HepG2 (cell line): ENCODE results near the gene RINL. TPM values are rescaled to one million over a fixed set of nuclear protein-coding genes. Genes with fewer than 3 reads are reported as not detected.
A peak's percentile ranks its signal among the peaks of the same experiment; 100 is the strongest.

ENCODE experiments used
- HES4 ChIP-seq: sonication (generic); formaldehyde crosslinking; IDR thresholded peaks from 2 replicates; pipeline ENCODE4 v1.9.0; 2021; ENCODE audit warnings: mild to moderate bottlenecking, missing genetic modification reagents, borderline replicate concordance
- RBM22 ChIP-seq: fragments of 200-400 bp; formaldehyde crosslinking; optimal IDR thresholded peaks from 2 replicates; pipeline ENCODE3; 2017; ENCODE audit warnings: mild to moderate bottlenecking, low read length, moderate library complexity
- RCOR2 ChIP-seq: IDR thresholded peaks from 2 replicates; pipeline ENCODE4 v1.6.1; 2016; ENCODE audit warnings: missing biosample characterization, missing genetic modification reagents
- SAP130 ChIP-seq: IDR thresholded peaks from 2 replicates; pipeline ENCODE4 v1.6.1; 2016; ENCODE audit warnings: low read depth
- TBP ChIP-seq: sonication (generic); formaldehyde crosslinking; IDR thresholded peaks from 2 replicates; pipeline ENCODE4 v1.5.0; 2020; ENCODE audit warnings: missing genetic modification reagents
- ZBTB7A ChIP-seq: sonication (generic); formaldehyde crosslinking; IDR thresholded peaks from 2 replicates; pipeline ENCODE4 v1.8.0; 2022; ENCODE audit warnings: mild to moderate bottlenecking, missing genetic modification reagents
- ZMYM2 ChIP-seq: sonication (generic); formaldehyde crosslinking; IDR thresholded peaks from 2 replicates; pipeline ENCODE4 v1.8.0; 2022; ENCODE audit warnings: mild to moderate bottlenecking, missing genetic modification reagents
- ZNF549 ChIP-seq: sonication (generic); formaldehyde crosslinking; IDR thresholded peaks from 2 replicates; pipeline ENCODE4 v1.5.0; 2020; ENCODE audit warnings: missing genetic modification reagents
- ZNF781 ChIP-seq: sonication (generic); formaldehyde crosslinking; IDR thresholded peaks from 2 replicates; pipeline ENCODE4 v1.5.1; 2020; ENCODE audit warnings: borderline replicate concordance, mild to moderate bottlenecking, missing genetic modification reagents; ENCODE audit errors: not compliant biosample characterization
- polyA plus RNA-seq, 8 experiments: library from polyadenylated mRNA; depleted of rRNA in 3 of 8; stranded (reverse) in 7 of 8; unstranded in 1 of 8; fragments of >200 nt; fragmentation: Illumina TruSeq in 4 of 8; extraction: Trizol in 4 of 8; gene quantifications; 2 replicates each; pipeline versions ENCODE4 v1.2.1 to v1.2.3, GENCODE V29; 2011 to 2016; ENCODE audit warnings: low read depth in 4 of 8, missing spikeins in 1 of 8, mixed read lengths in 1 of 8; ENCODE audit not compliant: insufficient read depth in 1 of 8
- total RNA-seq, 5 experiments: library from RNA; depleted of rRNA; stranded (reverse); fragments of >200 nt; fragmentation: Illumina TruSeq; extraction: Trizol; gene quantifications; 2 replicates each; pipeline ENCODE4 v1.2.3, GENCODE V29; 2016; ENCODE audit warnings: low read depth in 1 of 5
- TF ChIP-seq, protein P1 (sequence below): sonication (generic); formaldehyde crosslinking; IDR thresholded peaks from 2 replicates; pipeline ENCODE4 v1.4.0; 2020; ENCODE audit warnings: mild to moderate bottlenecking, missing genetic modification reagents
- TF ChIP-seq, protein P2 (sequence below): sonication (generic); formaldehyde crosslinking; IDR thresholded peaks from 2 replicates; pipeline ENCODE4 v1.5.0; 2020; ENCODE audit warnings: mild to moderate bottlenecking, missing genetic modification reagents, borderline replicate concordance
- TF ChIP-seq, protein P3 (sequence below): sonication (generic); formaldehyde crosslinking; IDR thresholded peaks from 2 replicates; pipeline ENCODE4 v1.8.1; 2023; ENCODE audit warnings: missing genetic modification reagents, inconsistent platforms, borderline replicate concordance
- TF ChIP-seq, protein P4 (sequence below): IDR thresholded peaks from 2 replicates; pipeline ENCODE4 v1.6.1; 2016; ENCODE audit warnings: low read depth
- TF ChIP-seq, protein P5 (sequence below): sonication (generic); formaldehyde crosslinking; IDR thresholded peaks from 2 replicates; pipeline ENCODE4 v1.9.0; 2022; ENCODE audit warnings: low read depth, missing genetic modification reagents

Gene RINL
- total and polyA plus RNA-seq, 2 of the 13 experiments (the other 11 are each of a cell fraction or from before 2014, with no cell fraction given), result 11.4 to 18.0 TPM

DNA sequence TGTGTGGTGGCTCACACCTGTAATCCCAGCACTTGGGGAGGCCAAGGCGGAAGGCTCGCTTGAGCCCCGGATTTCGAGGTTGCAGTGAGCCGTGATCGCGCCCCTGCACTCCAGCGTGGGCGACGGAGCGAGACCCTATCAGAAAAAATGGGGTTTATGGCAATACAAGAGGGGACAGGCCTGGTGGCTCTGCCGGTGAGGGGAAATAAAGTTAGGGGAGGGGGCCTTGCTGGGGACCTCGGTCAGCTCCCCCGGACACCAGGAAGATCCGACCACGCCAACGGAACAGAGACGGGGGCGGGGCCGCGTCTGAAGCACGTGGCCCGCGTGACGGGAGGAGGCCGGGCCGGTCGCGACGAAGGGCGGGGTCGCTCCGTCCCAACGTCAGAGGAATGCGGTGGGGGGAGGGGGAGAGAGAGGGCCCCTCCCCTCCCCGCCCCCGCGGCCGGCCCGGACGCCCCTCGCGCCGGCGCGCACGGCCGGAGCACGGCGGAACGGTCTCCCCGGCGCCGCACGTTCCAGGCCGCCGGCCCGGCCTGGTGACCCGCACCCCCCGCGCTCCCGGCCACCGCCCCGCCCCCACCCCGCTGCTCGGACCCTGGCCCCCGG lies 26.3 kb downstream of the RINL start (continued):
- TF ChIP-seq, protein P1, sequence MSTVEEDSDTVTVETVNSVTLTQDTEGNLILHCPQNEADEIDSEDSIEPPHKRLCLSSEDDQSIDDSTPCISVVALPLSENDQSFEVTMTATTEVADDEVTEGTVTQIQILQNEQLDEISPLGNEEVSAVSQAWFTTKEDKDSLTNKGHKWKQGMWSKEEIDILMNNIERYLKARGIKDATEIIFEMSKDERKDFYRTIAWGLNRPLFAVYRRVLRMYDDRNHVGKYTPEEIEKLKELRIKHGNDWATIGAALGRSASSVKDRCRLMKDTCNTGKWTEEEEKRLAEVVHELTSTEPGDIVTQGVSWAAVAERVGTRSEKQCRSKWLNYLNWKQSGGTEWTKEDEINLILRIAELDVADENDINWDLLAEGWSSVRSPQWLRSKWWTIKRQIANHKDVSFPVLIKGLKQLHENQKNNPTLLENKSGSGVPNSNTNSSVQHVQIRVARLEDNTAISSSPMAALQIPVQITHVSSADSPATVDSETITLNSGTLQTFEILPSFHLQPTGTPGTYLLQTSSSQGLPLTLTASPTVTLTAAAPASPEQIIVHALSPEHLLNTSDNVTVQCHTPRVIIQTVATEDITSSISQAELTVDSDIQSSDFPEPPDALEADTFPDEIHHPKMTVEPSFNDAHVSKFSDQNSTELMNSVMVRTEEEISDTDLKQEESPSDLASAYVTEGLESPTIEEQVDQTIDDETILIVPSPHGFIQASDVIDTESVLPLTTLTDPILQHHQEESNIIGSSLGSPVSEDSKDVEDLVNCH (CRISPR knock-in tag), result no peak
- TF ChIP-seq, protein P2, sequence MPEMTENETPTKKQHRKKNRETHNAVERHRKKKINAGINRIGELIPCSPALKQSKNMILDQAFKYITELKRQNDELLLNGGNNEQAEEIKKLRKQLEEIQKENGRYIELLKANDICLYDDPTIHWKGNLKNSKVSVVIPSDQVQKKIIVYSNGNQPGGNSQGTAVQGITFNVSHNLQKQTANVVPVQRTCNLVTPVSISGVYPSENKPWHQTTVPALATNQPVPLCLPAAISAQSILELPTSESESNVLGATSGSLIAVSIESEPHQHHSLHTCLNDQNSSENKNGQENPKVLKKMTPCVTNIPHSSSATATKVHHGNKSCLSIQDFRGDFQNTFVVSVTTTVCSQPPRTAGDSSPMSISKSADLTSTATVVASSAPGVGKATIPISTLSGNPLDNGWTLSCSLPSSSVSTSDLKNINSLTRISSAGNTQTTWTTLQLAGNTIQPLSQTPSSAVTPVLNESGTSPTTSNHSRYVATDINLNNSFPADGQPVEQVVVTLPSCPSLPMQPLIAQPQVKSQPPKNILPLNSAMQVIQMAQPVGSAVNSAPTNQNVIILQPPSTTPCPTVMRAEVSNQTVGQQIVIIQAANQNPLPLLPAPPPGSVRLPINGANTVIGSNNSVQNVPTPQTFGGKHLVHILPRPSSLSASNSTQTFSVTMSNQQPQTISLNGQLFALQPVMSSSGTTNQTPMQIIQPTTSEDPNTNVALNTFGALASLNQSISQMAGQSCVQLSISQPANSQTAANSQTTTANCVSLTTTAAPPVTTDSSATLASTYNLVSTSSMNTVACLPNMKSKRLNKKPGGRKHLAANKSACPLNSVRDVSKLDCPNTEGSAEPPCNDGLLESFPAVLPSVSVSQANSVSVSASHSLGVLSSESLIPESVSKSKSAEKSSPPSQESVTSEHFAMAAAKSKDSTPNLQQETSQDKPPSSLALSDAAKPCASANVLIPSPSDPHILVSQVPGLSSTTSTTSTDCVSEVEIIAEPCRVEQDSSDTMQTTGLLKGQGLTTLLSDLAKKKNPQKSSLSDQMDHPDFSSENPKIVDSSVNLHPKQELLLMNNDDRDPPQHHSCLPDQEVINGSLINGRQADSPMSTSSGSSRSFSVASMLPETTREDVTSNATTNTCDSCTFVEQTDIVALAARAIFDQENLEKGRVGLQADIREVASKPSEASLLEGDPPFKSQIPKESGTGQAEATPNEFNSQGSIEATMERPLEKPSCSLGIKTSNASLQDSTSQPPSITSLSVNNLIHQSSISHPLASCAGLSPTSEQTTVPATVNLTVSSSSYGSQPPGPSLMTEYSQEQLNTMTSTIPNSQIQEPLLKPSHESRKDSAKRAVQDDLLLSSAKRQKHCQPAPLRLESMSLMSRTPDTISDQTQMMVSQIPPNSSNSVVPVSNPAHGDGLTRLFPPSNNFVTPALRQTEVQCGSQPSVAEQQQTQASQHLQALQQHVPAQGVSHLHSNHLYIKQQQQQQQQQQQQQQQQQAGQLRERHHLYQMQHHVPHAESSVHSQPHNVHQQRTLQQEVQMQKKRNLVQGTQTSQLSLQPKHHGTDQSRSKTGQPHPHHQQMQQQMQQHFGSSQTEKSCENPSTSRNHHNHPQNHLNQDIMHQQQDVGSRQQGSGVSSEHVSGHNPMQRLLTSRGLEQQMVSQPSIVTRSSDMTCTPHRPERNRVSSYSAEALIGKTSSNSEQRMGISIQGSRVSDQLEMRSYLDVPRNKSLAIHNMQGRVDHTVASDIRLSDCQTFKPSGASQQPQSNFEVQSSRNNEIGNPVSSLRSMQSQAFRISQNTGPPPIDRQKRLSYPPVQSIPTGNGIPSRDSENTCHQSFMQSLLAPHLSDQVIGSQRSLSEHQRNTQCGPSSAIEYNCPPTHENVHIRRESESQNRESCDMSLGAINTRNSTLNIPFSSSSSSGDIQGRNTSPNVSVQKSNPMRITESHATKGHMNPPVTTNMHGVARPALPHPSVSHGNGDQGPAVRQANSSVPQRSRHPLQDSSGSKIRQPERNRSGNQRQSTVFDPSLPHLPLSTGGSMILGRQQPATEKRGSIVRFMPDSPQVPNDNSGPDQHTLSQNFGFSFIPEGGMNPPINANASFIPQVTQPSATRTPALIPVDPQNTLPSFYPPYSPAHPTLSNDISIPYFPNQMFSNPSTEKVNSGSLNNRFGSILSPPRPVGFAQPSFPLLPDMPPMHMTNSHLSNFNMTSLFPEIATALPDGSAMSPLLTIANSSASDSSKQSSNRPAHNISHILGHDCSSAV (CRISPR knock-in tag), result no peak
- TF ChIP-seq HES4 (CRISPR knock-in tag) (no peak; the same call in 1 of the 2 replicates), ZNF549 (CRISPR knock-in tag) (no peak), ZNF781 (CRISPR knock-in tag) (no peak), TBP (CRISPR knock-in tag) (no peak), SAP130 (CRISPR knock-in tag) (peak; percentile 97), RBM22 (no peak), ZMYM2 (CRISPR knock-in tag) (peak; percentile 67; the same call in 1 of the 2 replicates), RCOR2 (CRISPR knock-in tag) (no peak; the same call in 1 of the 2 replicates), ZBTB7A (CRISPR knock-in tag) (no peak)
- TF ChIP-seq, protein P3, sequence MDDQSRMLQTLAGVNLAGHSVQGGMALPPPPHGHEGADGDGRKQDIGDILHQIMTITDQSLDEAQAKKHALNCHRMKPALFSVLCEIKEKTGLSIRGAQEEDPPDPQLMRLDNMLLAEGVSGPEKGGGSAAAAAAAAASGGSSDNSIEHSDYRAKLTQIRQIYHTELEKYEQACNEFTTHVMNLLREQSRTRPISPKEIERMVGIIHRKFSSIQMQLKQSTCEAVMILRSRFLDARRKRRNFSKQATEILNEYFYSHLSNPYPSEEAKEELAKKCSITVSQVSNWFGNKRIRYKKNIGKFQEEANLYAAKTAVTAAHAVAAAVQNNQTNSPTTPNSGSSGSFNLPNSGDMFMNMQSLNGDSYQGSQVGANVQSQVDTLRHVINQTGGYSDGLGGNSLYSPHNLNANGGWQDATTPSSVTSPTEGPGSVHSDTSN (CRISPR knock-in tag), result no peak
- TF ChIP-seq, protein P4, sequence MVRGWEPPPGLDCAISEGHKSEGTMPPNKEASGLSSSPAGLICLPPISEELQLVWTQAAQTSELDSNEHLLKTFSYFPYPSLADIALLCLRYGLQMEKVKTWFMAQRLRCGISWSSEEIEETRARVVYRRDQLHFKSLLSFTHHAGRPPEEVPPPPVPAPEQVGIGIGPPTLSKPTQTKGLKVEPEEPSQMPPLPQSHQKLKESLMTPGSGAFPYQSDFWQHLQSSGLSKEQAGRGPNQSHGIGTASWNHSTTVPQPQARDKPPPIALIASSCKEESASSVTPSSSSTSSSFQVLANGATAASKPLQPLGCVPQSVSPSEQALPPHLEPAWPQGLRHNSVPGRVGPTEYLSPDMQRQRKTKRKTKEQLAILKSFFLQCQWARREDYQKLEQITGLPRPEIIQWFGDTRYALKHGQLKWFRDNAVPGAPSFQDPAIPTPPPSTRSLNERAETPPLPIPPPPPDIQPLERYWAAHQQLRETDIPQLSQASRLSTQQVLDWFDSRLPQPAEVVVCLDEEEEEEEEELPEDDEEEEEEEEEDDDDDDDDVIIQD (CRISPR knock-in tag), result no peak; the same call in 1 of the 2 replicates
- TF ChIP-seq, protein P5, sequence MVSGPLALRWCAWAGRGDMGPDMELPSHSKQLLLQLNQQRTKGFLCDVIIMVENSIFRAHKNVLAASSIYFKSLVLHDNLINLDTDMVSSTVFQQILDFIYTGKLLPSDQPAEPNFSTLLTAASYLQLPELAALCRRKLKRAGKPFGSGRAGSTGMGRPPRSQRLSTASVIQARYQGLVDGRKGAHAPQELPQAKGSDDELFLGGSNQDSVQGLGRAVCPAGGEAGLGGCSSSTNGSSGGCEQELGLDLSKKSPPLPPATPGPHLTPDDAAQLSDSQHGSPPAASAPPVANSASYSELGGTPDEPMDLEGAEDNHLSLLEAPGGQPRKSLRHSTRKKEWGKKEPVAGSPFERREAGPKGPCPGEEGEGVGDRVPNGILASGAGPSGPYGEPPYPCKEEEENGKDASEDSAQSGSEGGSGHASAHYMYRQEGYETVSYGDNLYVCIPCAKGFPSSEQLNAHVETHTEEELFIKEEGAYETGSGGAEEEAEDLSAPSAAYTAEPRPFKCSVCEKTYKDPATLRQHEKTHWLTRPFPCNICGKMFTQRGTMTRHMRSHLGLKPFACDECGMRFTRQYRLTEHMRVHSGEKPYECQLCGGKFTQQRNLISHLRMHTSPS (CRISPR knock-in tag), result no peak
